ENCODE data around the gene PRDM4.

The PRDM4 gene

GRCh38 chr12:107760809-107761501 lies at the start of gene PRDM4:
Gene PRDM4, minus strand, starts transcription at chr12:107761137. Its CDS starts 622 bp downstream, at chr12:107760515.
- peak; percentile 46 for DNase-seq (ENCODE audit: low read depth)

- DNase-seq (ENCODE audit: low read depth) = no peak
These were observed 46.7 kb upstream of the PRDM4 start for GRCh38 chr12:107807471-107808150.

DNA sequence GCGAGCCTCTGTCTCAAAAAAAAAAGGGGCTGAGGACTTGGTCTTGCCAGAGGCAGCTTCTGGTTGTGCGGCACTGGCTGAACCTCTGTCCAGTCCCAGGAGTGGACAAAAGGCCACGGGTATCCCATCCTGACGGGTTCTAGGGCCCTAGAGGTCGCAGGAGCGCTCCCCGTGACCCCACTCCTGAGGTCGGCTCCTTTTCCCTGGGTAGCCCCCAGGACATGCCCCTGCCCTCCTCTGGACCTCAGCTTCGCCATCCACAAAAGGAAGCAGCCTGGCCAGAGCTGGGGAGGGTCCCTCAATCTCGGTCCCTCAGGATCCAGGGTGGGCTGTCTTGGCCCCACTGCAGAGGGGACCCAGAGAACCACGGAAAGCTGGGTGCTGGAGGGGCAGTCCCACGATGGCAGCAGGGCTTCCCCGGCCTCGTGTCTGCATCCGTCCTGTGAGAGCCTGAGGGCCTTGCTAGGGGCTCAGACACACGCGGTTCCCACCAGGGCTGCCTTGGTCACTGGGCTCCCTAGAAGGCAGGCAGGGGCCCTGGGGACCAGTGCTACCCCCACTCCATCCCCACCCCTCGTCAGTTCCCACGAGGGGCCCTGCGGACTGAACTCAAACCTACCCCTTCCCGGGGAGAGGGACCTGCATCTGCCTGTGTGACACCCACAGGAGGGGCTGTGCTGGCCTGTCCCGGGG lies 44.7 kb upstream of the PRDM4 start:
- no peak for DNase-seq (ENCODE audit: low read depth)

DNA sequence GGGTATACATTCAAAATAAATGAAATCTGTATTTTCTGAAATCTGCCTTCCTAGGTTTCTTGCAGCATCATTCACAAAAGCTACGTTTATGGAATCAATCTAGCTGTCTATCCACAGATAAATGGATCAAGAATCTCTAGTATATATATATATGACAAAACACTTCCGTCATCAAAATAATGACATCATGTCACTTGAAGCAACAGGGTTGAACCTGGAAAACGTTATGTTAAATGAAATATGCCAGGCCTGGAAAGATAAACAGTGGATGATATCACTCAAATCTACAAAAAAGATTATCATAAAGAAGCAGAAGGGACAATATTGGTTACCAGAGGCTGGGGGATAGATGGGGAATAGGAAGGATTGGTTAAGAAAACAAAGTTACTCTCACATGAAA lies 42.2 kb upstream of the PRDM4 start:
- DNase-seq (ENCODE audit: low read depth) = no peak

DNA sequence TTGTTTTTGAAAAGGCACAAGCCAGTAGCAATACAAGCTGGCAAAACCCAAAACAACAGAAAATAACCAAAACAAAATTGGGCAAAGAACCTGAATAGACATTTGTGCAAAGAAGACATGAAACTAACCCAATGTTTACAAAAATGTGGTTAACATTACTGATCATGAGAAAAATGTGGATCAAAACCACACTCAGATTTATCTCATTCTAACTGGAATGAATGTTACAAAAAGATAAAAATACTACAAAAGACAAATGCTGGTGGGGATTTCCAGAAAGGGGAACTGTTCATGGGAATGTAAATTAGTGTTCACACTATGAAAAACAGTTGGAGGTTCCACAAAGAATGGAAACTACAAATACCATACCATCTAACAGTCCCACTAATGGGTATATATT lies 40.2 kb upstream of the PRDM4 start:
- peak; percentile 36 for DNase-seq (ENCODE audit: low read depth)

DNA sequence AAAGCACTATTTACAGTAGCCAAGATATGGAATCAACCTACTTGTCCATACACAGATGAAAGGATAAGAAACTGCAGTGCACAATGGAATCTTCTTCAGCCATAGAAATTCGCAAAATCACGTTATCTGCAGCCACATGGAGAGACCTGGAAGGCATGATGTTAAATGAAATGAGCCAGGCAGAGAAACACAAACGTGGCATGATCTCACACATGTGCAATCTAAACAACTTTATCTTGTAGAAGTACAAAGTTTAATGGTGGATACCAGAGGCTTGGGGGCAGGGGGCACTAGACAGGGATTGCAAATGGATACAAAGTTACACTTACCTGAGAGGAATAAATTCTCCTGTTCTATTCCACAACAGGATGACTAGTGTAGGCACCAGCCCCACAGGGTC lies 37.6 kb upstream of the PRDM4 start:
- DNase-seq (ENCODE audit: low read depth) = no peak

- DNase-seq (ENCODE audit: low read depth) = no peak
These were observed 33.5 kb upstream of the PRDM4 start for GRCh38 chr12:107794451-107794850.

- DNase-seq (ENCODE audit: low read depth) = no peak
These were observed 30.6 kb upstream of the PRDM4 start for GRCh38 chr12:107791465-107792089.

- DNase-seq (ENCODE audit: low read depth) = no peak
These were observed 27.9 kb upstream of the PRDM4 start for GRCh38 chr12:107788690-107789458.

- DNase-seq (ENCODE audit: low read depth) = no peak
These were observed 27.3 kb upstream of the PRDM4 start for GRCh38 chr12:107788281-107788680.

GRCh38 chr12:107783406-107784376 lies 22.8 kb upstream of the PRDM4 start:
- DNase-seq (ENCODE audit: low read depth) = no peak

GRCh38 chr12:107782067-107782466 lies 21.1 kb upstream of the PRDM4 start:
- no peak for DNase-seq (ENCODE audit: low read depth)

DNA sequence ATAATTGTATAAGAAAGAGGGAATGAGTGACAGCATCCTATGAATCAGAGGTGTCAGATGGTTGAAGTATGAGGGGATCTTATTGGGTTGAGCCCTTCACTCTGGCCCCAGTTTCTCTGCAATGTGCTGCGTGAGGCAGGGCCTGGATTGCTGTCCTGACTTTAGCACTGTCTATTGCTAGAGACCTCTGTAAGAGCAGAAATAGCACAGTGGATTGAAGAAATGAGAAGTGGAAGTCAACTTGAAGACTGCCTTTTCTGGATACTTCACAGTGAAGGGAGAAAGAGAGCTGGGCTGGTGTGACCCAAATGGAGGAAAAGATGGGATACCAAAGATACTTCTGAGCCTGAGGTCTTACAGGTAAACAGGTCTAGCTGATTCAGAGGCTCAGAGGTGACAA lies 19.4 kb upstream of the PRDM4 start:
- no peak for DNase-seq (ENCODE audit: low read depth)

DNA sequence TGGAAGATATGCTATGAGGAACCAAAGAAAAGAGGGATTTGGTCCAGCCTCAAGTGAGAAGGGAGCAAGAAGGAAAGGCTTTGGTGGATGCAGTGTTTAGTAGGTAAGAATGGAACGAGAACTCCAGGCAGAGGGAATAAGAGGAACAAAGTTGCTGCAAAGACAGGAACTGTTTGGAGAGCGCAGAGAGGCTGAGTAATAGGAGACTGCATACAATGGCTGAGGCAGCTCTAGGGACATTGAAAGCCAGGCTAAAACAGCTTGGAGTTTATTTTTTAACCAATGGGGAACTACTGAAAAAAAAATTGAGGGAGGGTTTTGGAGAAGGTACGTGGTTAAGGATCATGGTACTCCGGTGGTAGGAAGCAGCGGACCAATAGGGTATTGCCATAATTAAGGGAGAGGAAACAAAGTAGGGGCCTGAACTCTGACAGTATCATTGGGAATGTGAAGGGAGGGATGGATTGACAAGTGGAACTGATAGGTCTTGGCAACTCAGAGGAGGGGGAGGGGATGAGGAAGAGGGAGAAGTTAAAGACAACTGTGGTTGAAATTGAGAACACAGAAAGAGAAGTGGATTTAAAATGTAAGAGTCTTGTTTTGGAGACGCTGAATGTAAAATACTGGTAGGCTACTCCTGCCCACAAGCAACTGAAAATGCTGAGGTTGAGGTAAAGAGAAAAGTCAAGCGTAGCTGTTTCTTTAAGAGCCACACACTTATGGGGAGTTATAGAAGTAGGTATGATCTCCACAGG lies 18.3 kb upstream of the PRDM4 start:
- no peak for DNase-seq (ENCODE audit: low read depth)

DNA sequence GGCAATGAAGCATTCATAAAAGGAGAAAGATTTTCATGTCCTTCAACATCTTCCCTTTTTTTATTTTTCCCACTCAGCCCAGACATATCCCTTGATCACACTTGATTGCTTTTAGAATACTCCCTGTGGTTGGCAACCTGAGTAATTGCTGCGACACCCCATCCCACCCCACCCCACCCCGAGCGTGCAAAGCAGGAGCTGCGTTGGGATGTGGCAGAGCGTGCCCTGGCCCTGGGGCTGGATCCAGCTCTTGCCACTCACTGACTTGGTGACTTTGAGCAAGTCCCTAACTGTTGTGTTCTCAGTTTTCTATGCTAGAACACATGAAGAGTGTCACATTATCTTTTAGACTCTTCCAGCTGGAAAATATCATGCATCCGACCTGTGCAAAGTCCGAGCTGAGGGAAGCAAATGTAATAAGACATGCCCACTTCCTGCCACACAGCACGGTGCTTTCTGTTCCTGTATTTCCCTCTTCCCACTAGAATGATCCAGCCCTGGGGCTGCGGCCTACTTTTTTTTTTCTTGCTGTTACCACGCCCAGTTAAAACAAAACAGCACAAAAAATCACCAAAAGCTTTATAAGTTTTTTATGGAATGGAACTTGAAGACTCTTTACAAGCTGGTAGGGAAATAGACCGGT lies 17.6 kb upstream of the PRDM4 start:
- DNase-seq (ENCODE audit: low read depth) = no peak

DNA sequence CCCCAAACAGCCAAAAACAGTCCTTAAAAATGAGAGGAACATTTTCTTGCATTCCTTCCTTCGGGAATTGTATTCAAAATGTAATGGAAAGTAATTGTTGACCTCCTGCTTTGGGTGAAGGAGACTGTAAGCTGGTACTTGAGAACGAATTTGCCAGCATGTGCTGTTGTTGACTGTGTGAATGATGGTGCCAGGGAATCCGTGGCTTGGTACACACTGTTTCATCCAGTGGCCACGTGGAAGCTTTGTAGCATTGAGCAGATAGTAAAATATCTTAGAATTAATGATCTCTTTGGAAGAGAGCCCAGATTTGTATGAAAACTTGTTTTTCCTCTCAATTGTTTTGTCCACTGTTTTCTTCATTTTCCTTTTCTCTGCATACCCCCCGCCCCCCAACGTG lies 15.2 kb upstream of the PRDM4 start:
- DNase-seq (ENCODE audit: low read depth) = no peak

DNA sequence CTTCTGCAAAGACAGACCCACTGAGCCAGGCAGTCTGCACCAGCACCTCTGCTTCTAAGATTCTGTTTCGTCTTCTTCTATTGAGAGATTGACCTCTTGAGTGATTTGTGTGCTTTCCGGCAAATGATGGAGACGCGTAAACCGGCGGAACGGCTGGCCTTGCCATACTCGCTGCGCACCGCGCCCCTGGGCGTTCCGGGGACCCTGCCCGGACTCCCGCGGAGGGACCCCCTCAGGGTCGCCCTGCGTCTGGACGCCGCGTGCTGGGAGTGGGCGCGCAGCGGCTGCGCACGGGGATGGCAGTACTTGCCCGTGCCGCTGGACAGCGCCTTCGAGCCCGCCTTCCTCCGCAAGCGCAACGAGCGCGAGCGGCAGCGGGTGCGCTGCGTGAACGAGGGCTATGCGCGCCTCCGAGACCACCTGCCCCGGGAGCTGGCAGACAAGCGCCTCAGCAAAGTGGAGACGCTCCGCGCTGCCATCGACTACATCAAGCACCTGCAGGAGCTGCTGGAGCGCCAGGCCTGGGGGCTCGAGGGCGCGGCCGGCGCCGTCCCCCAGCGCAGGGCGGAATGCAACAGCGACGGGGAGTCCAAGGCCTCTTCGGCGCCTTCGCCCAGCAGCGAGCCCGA lies 14.3 kb upstream of the PRDM4 start:
- DNase-seq (ENCODE audit: low read depth) = no peak

- no peak for DNase-seq (ENCODE audit: low read depth)
These were observed 13.6 kb upstream of the PRDM4 start, which contains the start of gene ASCL4 for GRCh38 chr12:107774349-107775029. Gene ASCL4, plus strand, starts transcription at chr12:107774704. Its CDS starts 515 bp downstream, at chr12:107775219.
